Tongue (tissue), 2 donors: ENCODE measurements around the gene NT5C3A. TPM values are rescaled to one million over a fixed set of nuclear protein-coding genes. Genes with fewer than 3 reads are reported as not detected.
A peak's percentile ranks its signal among the peaks of the same experiment; 100 is the strongest.
"Not testable (repeated sequence)": the region's sequence is repeated elsewhere in the genome, so short reads cannot be mapped to it uniquely, and the experiment has no call there.

Experiments used
- DNase-seq: peaks from one replicate; pipeline ENCODE4 v3.0.0-alpha.2; 2015
- total RNA-seq: library from RNA; depleted of rRNA; stranded (reverse); fragments of >200 nt; gene quantifications from one replicate; pipeline ENCODE4 v1.2.3, GENCODE V29; 2014

The NT5C3A gene
- 59.9 TPM for total RNA-seq

- DNase-seq: peak; percentile 62
Observed at GRCh38 chr7:33062023-33062781, at the start of gene NT5C3A. TSS of gene NT5C3A (minus strand) at chr7:33062776. CDS start at chr7:33062705, 71 bp downstream.

DNA sequence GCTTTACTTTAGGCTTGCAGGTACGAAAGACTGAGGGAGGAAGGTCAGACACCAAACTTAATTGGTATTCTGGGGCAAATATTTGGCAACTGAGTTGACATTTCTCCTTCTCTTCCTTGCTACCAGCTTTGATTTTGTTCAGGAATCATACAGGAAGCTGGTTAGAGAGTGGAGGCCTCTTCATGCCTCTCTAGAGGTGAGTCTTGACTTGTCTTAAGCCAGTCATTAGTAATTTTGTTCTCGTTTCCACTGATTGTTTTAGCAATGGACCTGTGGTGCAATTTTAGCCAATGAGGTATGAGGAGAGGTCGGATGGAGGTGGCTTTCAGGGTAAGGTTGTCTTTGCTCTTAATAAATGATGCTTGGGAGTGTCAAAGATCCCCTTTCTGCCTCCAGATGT is 49.0 kb upstream of the NT5C3A start:
- DNase-seq: no peak

DNA sequence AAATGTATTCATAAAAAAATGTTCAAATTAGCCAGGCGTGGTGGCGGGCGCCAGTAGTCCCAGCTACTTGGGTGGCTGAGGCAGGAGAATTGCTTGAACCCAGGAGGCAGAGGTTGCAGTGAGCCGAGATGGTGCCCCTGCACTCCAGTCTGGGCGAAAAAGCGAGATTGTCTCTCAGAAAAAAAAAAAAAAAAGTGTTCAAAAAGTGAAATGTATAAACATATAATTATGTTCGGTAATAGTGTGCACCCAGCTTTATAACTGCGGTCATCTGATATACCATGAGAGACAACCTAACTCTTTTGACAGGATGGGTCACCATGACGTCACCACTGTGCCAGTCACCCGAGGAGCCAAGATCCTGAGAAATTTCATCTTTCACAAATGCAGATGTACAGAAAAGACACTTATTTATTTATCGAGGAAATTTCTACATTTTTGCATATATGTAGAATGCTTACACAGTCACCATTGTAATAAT is 47.2 kb upstream of the NT5C3A start:
- peak; percentile 13 for DNase-seq

- peak; percentile 91 for DNase-seq
Observed at GRCh38 chr7:33109005-33109757, 46.6 kb upstream of the NT5C3A start, which contains the start of gene RP9. TSS of gene RP9 (minus strand) at chr7:33109404. CDS start at chr7:33109372, 32 bp downstream.

DNA sequence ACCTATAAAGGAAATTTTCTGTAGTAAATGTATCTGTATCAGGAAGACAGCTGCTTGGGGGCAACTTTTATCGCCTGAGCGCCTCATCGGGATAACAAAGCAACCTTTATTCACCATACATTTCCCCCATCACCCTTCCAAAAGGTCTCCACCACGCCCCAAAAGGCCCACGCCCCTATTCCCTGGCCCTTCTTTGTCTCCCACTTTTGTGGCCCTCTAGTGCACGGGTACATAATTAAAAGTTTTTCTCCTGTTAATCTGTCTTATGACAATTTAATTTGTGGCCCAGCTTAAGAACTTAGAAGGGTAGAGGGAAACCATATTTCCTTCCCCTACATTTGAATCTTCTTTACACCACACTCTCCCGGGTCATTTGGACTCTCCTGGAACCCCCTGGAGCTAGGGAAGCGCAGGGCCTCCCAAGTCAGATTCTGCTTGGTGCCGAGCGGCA is 46.0 kb upstream of the NT5C3A start:
- peak; percentile 39 for DNase-seq

GRCh38 chr7:33107136-33108066 is 44.8 kb upstream of the NT5C3A start:
- peak; percentile 72 for DNase-seq

GRCh38 chr7:33101906-33102305 is 39.3 kb upstream of the NT5C3A start:
- DNase-seq: no peak

GRCh38 chr7:33100770-33101169 is 38.2 kb upstream of the NT5C3A start:
- DNase-seq: no peak

DNA sequence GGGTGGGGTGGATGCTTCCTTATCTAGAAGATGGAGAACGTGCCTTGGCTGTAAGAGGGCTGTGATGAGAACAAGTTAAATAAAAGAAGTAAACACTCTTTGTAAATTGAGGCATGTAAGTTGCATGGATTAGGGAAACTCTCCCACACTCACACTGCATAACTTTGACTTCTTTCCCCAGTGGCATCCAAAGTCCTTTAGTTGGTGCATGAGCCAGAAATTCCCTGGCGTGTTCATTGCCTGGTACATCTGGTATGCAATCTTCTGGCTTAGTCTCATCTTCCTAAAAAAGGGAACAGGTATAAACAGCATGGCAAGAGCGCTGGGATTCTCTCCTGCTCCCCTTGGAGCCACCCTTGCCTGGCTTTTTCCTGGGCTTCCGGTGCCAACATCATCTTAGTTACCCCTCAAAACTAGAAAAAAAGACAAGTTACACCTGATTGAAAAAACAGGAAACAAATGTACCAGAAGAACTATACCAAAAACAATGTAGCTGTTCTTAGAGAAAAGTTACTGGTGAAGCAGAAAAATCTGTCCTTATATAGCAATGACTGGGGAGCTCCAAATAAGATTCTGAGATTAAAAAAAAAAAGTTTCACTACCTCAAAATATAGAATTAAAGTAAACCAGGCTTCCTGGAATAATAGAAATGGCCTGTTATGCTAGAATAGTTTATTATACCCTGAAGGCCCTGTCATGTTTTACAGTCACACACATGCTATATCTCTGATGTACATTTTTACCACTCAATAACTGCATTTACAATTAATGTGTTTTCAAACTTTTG is 36.8 kb upstream of the NT5C3A start:
- no peak for DNase-seq

- DNase-seq: not testable (repeated sequence)
Observed at GRCh38 chr7:33094745-33095275, 32.2 kb upstream of the NT5C3A start.

GRCh38 chr7:33093266-33093665 is 30.7 kb upstream of the NT5C3A start:
- DNase-seq: no peak

GRCh38 chr7:33091641-33092191 is 29.1 kb upstream of the NT5C3A start:
- DNase-seq: no peak

DNA sequence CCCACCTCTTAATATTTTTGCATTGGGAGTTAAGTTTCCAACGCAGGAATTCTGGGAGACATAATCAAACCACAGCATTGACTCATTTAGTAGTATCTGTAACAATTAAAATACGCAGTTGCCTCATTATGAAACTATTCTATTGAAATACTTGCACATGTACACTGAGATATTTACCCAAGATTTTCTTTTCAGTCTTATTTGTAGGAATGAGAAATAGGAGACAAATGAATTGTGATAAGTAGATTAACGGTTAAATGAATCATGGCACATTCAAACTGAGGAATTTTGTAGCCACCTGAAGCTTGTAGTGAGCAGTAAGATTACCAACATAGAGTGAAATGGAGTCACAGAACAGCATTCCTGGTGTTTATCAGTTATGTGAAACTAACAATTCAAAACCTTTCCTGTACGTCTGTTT is 28.5 kb upstream of the NT5C3A start:
- DNase-seq: no peak

GRCh38 chr7:33089142-33089541 is 26.6 kb upstream of the NT5C3A start:
- no peak for DNase-seq

DNA sequence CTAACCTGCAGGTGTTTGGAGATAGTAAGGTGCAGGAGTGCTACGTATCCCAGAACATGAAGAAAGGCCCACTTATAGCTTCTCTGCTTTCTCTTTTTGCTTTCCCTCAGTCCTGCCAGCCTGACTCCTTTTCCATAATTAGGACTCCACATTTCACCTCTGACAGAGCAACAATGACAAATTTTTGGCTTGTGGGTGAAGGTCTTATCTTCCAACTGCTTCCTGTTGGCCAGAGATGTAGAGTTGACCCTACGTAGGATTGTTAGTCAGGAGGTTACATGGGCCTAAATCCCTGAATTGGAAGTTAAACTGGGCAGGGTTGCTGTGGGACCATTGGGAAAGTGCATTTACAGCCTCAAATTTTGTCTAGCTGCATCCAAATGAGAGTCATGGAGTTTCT is 25.3 kb upstream of the NT5C3A start:
- DNase-seq: no peak

DNA sequence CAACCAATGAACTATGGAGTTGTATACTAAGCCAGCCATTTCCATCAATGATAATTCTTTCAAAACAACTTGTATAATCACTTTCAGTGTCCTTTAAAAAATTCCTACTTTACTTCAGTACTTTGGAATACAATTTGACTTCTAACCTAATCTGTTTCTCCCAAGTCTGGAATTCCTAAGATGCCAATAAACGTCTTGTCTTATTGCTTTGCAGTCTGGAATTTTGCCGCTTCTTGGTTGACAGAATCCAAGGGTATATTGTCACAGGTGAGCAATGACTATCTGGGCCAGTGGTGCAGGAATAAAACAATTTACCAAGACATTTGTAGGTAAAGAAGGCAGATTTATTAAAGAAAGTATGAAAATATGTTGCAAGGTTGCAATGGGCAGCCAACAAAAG is 24.8 kb upstream of the NT5C3A start:
- DNase-seq: no peak

DNA sequence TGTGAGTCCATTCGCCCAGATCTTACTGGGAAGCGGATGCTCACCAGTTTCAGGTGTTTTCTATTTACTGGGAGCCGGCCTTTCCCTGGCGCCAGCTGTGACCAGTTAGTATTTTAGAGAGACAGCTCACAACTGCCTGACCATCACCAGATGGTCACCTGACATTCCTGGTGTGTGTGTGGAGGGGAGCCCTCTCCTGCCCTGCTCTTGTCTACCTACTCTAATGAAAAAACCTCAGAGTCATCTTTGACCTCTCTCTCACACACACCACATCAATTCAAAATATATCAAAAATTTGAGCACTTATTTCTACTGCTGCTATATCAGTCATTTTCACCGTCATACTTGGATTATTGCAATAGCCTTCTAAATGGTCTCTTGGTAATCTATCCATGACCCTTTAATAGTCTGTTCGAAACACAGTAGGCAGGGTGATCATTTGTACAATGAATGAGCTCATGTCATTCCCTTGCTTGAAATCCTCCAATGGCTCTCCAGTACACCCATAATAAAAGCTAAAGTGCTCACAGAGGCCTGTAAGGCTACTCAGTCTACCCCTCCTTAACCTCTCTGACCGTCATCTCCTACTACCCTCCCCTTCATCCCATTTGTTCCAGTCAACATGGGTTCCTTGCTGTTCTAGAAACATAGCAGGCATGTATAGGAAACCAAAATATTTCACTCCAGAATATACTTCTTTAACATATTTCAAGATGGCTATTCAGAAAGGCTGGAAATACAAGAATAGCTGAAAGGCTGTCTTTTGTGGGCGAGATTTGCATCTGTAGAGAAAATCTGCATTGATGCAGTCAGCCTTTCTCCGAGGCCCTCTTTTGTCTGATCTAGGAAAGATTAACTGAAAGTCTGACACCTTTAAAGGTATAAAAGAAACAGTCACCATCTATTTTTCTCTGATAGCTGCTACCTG is 17.5 kb upstream of the NT5C3A start:
- no peak for DNase-seq

DNA sequence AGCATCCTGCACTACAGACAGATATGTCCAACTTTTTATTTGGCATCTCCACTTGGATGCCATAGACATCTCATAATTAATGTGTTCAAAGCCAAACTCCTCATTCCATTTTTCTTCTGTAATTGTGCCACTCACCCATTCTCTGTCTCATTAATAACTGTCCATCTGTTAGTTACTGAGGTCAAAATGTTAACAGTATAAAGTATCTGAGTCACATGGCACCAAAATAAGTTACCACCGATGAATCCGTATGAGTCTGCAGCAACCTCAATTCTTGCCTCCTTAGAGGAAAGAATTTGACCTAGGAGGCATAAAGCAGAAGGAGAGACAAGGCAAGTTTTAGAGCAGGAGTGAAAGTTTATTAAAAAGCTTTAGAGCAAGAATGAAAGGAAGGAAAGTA is 16.5 kb upstream of the NT5C3A start:
- no peak for DNase-seq

DNA sequence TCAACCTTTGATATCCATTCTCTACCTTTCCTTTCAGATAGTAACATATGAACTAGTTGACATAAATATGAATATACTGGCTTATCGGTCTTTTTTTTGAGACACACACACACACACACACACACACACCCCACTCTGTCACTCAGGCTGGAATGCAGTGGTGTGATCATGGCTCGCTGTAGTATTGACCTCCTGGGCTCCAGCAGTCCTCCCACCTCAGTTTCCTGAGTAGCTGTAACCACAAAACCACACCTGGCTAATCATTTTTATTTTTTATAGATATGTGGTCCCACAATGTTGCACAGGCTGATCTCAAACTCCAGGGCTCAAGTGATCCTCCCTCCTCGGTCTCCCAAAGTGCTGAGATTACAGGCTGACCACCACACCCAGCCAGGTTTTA is 14.2 kb upstream of the NT5C3A start:
- DNase-seq: no peak
